NB4 (cell line): ENCODE data around the gene LYPD4.

Source experiments
- MAX ChIP-seq: IDR thresholded peaks from 2 replicates; pipeline ENCODE4 v1.6.1; 2011; ENCODE audit warnings: low read depth, low read length
- MYC ChIP-seq: IDR thresholded peaks from 2 replicates; pipeline ENCODE4 v1.6.1; 2011; ENCODE audit warnings: low read depth, low read length
- TF ChIP-seq, protein P1 (sequence below): IDR thresholded peaks from one replicate; pipeline ENCODE4 v1.5.1; 2012; ENCODE audit warnings: low read depth, low read length

GRCh38 chr19:41868989-41869300 lies 24.5 kb upstream of the LYPD4 start:
- TF ChIP-seq, protein P1, sequence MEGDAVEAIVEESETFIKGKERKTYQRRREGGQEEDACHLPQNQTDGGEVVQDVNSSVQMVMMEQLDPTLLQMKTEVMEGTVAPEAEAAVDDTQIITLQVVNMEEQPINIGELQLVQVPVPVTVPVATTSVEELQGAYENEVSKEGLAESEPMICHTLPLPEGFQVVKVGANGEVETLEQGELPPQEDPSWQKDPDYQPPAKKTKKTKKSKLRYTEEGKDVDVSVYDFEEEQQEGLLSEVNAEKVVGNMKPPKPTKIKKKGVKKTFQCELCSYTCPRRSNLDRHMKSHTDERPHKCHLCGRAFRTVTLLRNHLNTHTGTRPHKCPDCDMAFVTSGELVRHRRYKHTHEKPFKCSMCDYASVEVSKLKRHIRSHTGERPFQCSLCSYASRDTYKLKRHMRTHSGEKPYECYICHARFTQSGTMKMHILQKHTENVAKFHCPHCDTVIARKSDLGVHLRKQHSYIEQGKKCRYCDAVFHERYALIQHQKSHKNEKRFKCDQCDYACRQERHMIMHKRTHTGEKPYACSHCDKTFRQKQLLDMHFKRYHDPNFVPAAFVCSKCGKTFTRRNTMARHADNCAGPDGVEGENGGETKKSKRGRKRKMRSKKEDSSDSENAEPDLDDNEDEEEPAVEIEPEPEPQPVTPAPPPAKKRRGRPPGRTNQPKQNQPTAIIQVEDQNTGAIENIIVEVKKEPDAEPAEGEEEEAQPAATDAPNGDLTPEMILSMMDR: no peak
- TF ChIP-seq MAX: no peak
- no peak for TF ChIP-seq MYC
